ENCODE measurements around the gene SARS1.

SARS1 gene

GRCh38 chr1:109228167-109228566 is 14.4 kb downstream of the SARS1 start:
- Histone ChIP-seq H3K9ac (ENCODE audit: low read depth, low read length) (no peak overlapping the region), H3K36me3 (ENCODE audit: insufficient read depth, low read length) (peaks cover 23% of the 10 kb centered on the region), H3K4me1 (ENCODE audit: insufficient read depth, low read length) (peaks cover 25% of the 10 kb centered on the region), H3K9me3 (ENCODE audit: control insufficient read depth, insufficient read depth, low read length) (no peaks in the 10 kb centered on the region)

- Histone ChIP-seq H3K4me1 (ENCODE audit: insufficient read depth, low read length) (peaks cover 25% of the 10 kb centered on the region), H3K9ac (ENCODE audit: low read depth, low read length) (no peak overlapping the region), H3K36me3 (ENCODE audit: insufficient read depth, low read length) (peaks cover 31% of the 10 kb centered on the region), H3K9me3 (ENCODE audit: control insufficient read depth, insufficient read depth, low read length) (no peaks in the 10 kb centered on the region)
Measured at GRCh38 chr1:109229531-109230127, 15.9 kb downstream of the SARS1 start.

- Histone ChIP-seq H3K36me3 (ENCODE audit: insufficient read depth, low read length) (peaks cover 38% of the 10 kb centered on the region), H3K4me1 (ENCODE audit: insufficient read depth, low read length) (peaks cover 20% of the 10 kb centered on the region), H3K9ac (ENCODE audit: low read depth, low read length) (no peak overlapping the region), H3K9me3 (ENCODE audit: control insufficient read depth, insufficient read depth, low read length) (no peaks in the 10 kb centered on the region)
Measured at GRCh38 chr1:109231066-109231465, 17.3 kb downstream of the SARS1 start.

- H3K9me3 ChIP-seq (ENCODE audit: control insufficient read depth, insufficient read depth, low read length) = no peaks in the 10 kb centered on the region
- peaks cover 21% of the 10 kb centered on the region for H3K4me1 ChIP-seq (ENCODE audit: insufficient read depth, low read length)
- no peak overlapping the region for H3K9ac ChIP-seq (ENCODE audit: low read depth, low read length)
- H3K36me3 ChIP-seq (ENCODE audit: insufficient read depth, low read length) = peaks cover 58% of the 10 kb centered on the region
Measured at GRCh38 chr1:109235137-109235536, 21.4 kb downstream of the SARS1 start.

- Histone ChIP-seq H3K9ac (ENCODE audit: low read depth, low read length) (no peak overlapping the region), H3K36me3 (ENCODE audit: insufficient read depth, low read length) (peaks cover 37% of the 10 kb centered on the region), H3K4me1 (ENCODE audit: insufficient read depth, low read length) (peaks cover 32% of the 10 kb centered on the region), H3K9me3 (ENCODE audit: control insufficient read depth, insufficient read depth, low read length) (no peaks in the 10 kb centered on the region)
Measured at GRCh38 chr1:109237512-109237911, 23.8 kb downstream of the SARS1 start.

GRCh38 chr1:109238382-109238781 is 24.7 kb downstream of the SARS1 start:
- Histone ChIP-seq H3K9ac (ENCODE audit: low read depth, low read length) (no peak overlapping the region), H3K36me3 (ENCODE audit: insufficient read depth, low read length) (peaks cover 34% of the 10 kb centered on the region), H3K9me3 (ENCODE audit: control insufficient read depth, insufficient read depth, low read length) (no peaks in the 10 kb centered on the region), H3K4me1 (ENCODE audit: insufficient read depth, low read length) (peaks cover 32% of the 10 kb centered on the region)

- peaks cover 33% of the 10 kb centered on the region for H3K36me3 ChIP-seq (ENCODE audit: insufficient read depth, low read length)
- no peaks in the 10 kb centered on the region for H3K9me3 ChIP-seq (ENCODE audit: control insufficient read depth, insufficient read depth, low read length)
- no peak overlapping the region for H3K9ac ChIP-seq (ENCODE audit: low read depth, low read length)
- H3K4me1 ChIP-seq (ENCODE audit: insufficient read depth, low read length) = peaks cover 32% of the 10 kb centered on the region
Measured at GRCh38 chr1:109239047-109239408, 25.3 kb downstream of the SARS1 start.

GRCh38 chr1:109239409-109240068 is 25.8 kb downstream of the SARS1 start:
- peaks cover 28% of the 10 kb centered on the region for H3K36me3 ChIP-seq (ENCODE audit: insufficient read depth, low read length)
- peaks cover 32% of the 10 kb centered on the region for H3K4me1 ChIP-seq (ENCODE audit: insufficient read depth, low read length)
- no peaks in the 10 kb centered on the region for H3K9me3 ChIP-seq (ENCODE audit: control insufficient read depth, insufficient read depth, low read length)
- H3K9ac ChIP-seq (ENCODE audit: low read depth, low read length) = no peak overlapping the region

GRCh38 chr1:109240158-109241152 is 26.7 kb downstream of the SARS1 start:
- Histone ChIP-seq H3K9ac (ENCODE audit: low read depth, low read length) (peak overlapping the region; percentile 31), H3K36me3 (ENCODE audit: insufficient read depth, low read length) (peaks cover 22% of the 10 kb centered on the region), H3K9me3 (ENCODE audit: control insufficient read depth, insufficient read depth, low read length) (no peaks in the 10 kb centered on the region), H3K4me1 (ENCODE audit: insufficient read depth, low read length) (peaks cover 32% of the 10 kb centered on the region)

GRCh38 chr1:109241344-109241743 is 27.6 kb downstream of the SARS1 start:
- Histone ChIP-seq H3K9me3 (ENCODE audit: control insufficient read depth, insufficient read depth, low read length) (no peaks in the 10 kb centered on the region), H3K9ac (ENCODE audit: low read depth, low read length) (peak overlapping the region; percentile 31; the same call in 1 of the 2 replicates), H3K4me1 (ENCODE audit: insufficient read depth, low read length) (peaks cover 32% of the 10 kb centered on the region), H3K36me3 (ENCODE audit: insufficient read depth, low read length) (peaks cover 20% of the 10 kb centered on the region)

GRCh38 chr1:109241841-109242345 is 28.2 kb downstream of the SARS1 start:
- peak overlapping the region; percentile 21; the same call in 1 of the 2 replicates for H3K9ac ChIP-seq (ENCODE audit: low read depth, low read length)
- peaks cover 15% of the 10 kb centered on the region for H3K36me3 ChIP-seq (ENCODE audit: insufficient read depth, low read length)
- peaks cover 32% of the 10 kb centered on the region for H3K4me1 ChIP-seq (ENCODE audit: insufficient read depth, low read length)
- H3K9me3 ChIP-seq (ENCODE audit: control insufficient read depth, insufficient read depth, low read length) = no peaks in the 10 kb centered on the region

- Histone ChIP-seq H3K36me3 (ENCODE audit: insufficient read depth, low read length) (peaks cover 11% of the 10 kb centered on the region), H3K4me1 (ENCODE audit: insufficient read depth, low read length) (peaks cover 32% of the 10 kb centered on the region), H3K9me3 (ENCODE audit: control insufficient read depth, insufficient read depth, low read length) (no peaks in the 10 kb centered on the region), H3K9ac (ENCODE audit: low read depth, low read length) (no peak overlapping the region)
Measured at GRCh38 chr1:109242387-109242786, 28.7 kb downstream of the SARS1 start.

GRCh38 chr1:109243221-109243620 is 29.5 kb downstream of the SARS1 start:
- no peak overlapping the region for H3K9ac ChIP-seq (ENCODE audit: low read depth, low read length)

GRCh38 chr1:109243860-109244552 is 30.3 kb downstream of the SARS1 start:
- no peaks in the 10 kb centered on the region for H3K36me3 ChIP-seq (ENCODE audit: insufficient read depth, low read length)
- no peak overlapping the region for H3K9ac ChIP-seq (ENCODE audit: low read depth, low read length)
- H3K9me3 ChIP-seq (ENCODE audit: control insufficient read depth, insufficient read depth, low read length) = no peaks in the 10 kb centered on the region
- H3K4me1 ChIP-seq (ENCODE audit: insufficient read depth, low read length) = peaks cover 27% of the 10 kb centered on the region

More at GRCh38 chr1:109243221-109243620, 29.5 kb downstream of the SARS1 start:
- peaks cover 32% of the 10 kb centered on the region for H3K4me1 ChIP-seq (ENCODE audit: insufficient read depth, low read length)
- H3K36me3 ChIP-seq (ENCODE audit: insufficient read depth, low read length) = peaks cover 4% of the 10 kb centered on the region; the same call in 1 of the 2 replicates
- H3K9me3 ChIP-seq (ENCODE audit: control insufficient read depth, insufficient read depth, low read length) = no peaks in the 10 kb centered on the region

All from ES-I3 (cell line).